GM20000 (cell line): ENCODE results near the gene STAT4.
A peak's percentile ranks its signal among the peaks of the same experiment; 100 is the strongest.

Experiments
- DNase-seq: peaks from one replicate; pipeline ENCODE4 v3.0.0; 2012; ENCODE audit warnings: low spot score
- CTCF ChIP-seq: IDR thresholded peaks from 2 replicates; pipeline ENCODE4 v1.5.1; 2012; ENCODE audit warnings: mild to moderate bottlenecking, control low read depth; ENCODE audit errors: extremely low read depth, missing control alignments

The STAT4 gene

GRCh38 chr2:191020221-191020741, 130.5 kb downstream of the STAT4 start:
- DNase-seq = peak; percentile 90
- no peak for TF ChIP-seq CTCF

GRCh38 chr2:191019376-191019775, 131.4 kb downstream of the STAT4 start:
- TF ChIP-seq CTCF = no peak
- no peak for DNase-seq

GRCh38 chr2:191018643-191019119, 132.1 kb downstream of the STAT4 start:
- TF ChIP-seq CTCF = no peak
- peak; percentile 46 for DNase-seq

GRCh38 chr2:191018048-191018447, 132.7 kb downstream of the STAT4 start:
- TF ChIP-seq CTCF = no peak
- no peak for DNase-seq

GRCh38 chr2:191015831-191016230, 135.0 kb downstream of the STAT4 start:
- DNase-seq = no peak
- TF ChIP-seq CTCF = no peak

GRCh38 chr2:191015239-191015638, 135.6 kb downstream of the STAT4 start:
- no peak for TF ChIP-seq CTCF
- DNase-seq = no peak

GRCh38 chr2:191014653-191015020, 136.2 kb downstream of the STAT4 start:
- no peak for TF ChIP-seq CTCF
- DNase-seq = no peak
